Dedifferentiated amniotic fluid mesenchymal stem cell (primary cell): ENCODE measurements around the gene MRGPRX3.

Source experiments
- DNase-seq: peaks from one replicate; pipeline ENCODE4 v3.0.0-alpha.2; 2016; ENCODE audit errors: extremely low spot score

The MRGPRX3 gene

DNA sequence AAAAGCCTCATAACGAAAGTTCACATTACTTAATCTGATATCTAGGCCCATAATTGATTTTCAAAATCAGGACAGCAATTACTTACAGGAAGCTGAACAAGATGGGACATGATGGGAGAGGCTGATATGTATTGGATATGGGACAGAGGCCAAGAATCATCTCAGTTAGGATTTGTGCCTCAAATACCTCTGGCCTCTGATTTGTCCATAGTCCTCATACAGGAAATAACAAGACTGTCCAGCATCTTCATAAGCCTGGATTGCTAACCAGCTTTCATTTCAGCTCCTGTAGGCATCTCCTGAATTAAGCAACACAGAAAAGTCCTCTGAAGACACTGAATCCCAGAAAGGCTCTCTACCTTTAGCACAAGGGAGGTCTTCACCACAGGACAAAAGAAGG is 36.0 kb downstream of the MRGPRX3 start:
- no peak for DNase-seq

DNA sequence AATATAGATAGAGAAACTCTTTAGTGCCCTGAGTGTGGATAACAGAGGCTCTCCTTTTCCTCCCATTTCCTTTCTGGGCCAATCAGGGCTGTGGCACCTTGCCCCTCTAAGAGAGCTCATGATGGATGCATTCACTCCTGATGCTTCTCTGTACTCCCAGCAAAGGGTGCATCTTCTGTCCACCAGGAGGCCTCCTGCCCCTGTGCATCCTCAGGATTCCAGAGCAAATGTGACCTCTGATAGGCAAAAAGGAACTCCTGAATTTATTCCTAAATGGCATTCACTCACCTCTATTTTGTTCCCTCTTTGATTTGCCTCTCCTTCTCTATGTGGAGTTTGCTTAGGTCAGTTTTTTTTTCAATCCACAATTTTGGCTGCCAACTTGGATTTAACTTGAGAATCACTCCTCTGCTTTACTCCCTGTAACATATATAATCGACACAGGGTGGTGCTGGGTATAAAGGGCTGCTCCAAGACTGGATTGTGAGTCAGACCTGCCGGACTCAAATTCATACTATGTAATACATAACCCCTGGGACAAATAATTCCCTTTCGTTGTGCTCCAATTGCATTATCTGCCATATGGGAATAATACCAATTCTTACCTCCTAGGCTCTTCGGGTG is 39.1 kb downstream of the MRGPRX3 start:
- no peak for DNase-seq

DNA sequence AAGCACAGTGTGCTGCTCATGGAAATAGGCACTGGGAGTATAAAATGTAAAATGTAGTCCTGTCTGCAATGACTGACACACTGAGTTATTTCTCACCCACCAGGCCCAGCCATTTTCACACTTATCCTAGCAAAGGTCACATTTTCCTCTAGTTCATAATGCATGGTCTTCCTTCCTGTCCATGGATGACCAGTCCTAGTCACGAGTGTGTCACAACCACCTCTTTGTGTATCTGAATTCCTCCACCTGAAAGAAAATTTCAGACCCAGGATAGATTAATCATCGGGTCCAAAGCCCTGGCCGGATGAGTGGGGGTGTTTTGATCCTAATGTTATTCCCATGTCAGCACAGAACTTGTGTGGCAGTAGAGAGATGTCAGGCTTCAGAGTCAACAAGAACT is 40.3 kb downstream of the MRGPRX3 start, which contains the start of gene MRGPRX4:
TSS of gene MRGPRX4 (plus strand) at position 172 of the 400 bp plus-strand sequence. CDS start 420 bp downstream, outside the sequence.
- DNase-seq = no peak

DNA sequence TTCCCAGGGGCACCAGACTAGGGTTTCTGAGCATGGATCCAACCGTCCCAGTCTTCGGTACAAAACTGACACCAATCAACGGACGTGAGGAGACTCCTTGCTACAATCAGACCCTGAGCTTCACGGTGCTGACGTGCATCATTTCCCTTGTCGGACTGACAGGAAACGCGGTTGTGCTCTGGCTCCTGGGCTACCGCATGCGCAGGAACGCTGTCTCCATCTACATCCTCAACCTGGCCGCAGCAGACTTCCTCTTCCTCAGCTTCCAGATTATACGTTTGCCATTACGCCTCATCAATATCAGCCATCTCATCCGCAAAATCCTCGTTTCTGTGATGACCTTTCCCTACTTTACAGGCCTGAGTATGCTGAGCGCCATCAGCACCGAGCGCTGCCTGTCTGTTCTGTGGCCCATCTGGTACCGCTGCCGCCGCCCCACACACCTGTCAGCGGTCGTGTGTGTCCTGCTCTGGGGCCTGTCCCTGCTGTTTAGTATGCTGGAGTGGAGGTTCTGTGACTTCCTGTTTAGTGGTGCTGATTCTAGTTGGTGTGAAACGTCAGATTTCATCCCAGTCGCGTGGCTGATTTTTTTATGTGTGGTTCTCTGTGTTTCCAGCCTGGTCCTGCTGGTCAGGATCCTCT is 41.0 kb downstream of the MRGPRX3 start:
- no peak for DNase-seq
